ENCODE data around the gene KBTBD7.
"Not testable (repeated sequence)": the region's sequence is repeated elsewhere in the genome, so short reads cannot be mapped to it uniquely, and the experiment has no call there.

The KBTBD7 gene

DNA sequence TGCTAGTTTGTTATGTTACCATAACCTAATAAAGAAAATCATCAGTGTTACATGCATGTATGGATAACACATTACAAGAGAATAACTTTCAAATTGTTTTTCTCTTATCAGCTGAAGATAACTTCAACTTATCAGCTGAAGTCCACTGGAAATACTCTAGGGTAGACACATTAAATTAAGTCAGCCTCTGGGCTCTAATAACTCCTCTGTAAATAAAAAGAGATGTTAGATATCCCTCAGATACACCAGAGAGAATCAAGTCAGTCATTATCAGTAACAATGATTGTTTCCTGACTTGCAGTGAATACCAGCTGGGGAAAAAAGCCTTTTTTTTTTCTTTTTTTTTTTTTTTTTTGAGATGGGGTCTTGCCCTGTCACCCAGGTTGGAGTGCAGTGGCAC lies 1.6 kb upstream of the KBTBD7 start:
- no peak for DNase-seq

GRCh38 chr13:41193469-41193868 lies 900 bp downstream of the KBTBD7 start:
- no peak for DNase-seq

DNA sequence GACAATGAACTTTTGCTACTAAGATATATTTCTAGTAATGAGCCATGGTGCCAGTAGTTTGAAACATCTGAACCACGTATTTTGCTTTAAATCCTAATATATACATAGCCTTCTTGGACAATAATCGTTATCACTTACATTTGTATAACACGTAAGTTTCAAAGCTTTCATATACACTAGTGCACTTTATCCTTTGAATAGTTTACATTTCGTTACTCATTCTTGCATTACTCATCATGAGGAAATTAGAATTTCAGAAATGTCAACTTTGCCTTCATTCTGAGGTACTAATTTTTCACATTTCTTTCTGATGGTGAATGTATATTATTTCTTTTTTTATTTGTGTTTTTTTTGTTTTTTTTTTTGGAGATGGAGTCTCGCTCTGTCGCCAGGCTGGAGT lies 5.8 kb downstream of the KBTBD7 start:
- DNase-seq, result no peak

- DNase-seq, result no peak
These were observed 7.9 kb downstream of the KBTBD7 start for GRCh38 chr13:41186481-41186880.

- no peak for DNase-seq
These were observed 12.1 kb downstream of the KBTBD7 start for GRCh38 chr13:41182231-41182630.

GRCh38 chr13:41179593-41180250 lies 14.6 kb downstream of the KBTBD7 start:
- DNase-seq, result peak; percentile 49

- DNase-seq, result peak; percentile 76
These were observed 16.3 kb downstream of the KBTBD7 start for GRCh38 chr13:41178040-41178439.

DNA sequence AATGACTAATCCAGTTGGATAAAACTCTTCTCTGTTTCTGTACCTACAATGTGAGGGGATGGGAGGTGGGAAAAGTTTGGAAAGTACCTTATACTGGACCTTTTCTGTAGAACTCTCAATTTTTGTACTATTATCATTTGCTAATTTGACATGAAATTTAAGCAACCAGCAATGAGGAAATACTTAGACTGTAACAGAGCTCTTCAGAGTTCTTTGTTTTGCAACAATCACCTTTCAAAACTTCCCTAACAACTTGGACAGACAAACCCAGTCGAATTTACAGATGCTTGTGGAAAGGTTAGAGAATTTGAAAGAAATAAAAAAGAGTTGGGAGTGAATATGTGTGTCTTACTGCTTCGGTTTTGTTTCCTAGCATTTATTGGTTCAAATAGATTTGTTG lies 16.8 kb downstream of the KBTBD7 start:
- DNase-seq, result no peak

DNA sequence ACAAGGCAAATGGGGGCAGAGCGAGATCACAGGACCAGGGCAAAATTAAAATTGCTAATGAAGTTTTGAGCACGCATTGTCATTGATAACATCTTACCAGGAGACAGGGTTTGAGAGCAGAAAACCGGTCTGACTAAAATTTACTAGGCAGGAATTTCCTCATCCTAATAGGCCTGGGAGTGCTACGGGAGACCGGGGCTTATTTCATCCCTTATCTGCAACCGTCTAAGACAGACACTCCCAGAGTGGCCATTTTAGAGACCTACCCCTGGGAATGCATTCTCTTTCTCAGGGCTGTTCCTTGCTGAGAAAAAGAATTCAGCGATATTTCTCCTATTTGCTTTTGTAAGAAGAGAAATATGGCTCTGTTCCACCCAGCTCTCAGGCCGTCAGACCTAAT lies 18.8 kb downstream of the KBTBD7 start:
- DNase-seq, result not testable (repeated sequence)

- DNase-seq, result no peak
These were observed 32.2 kb downstream of the KBTBD7 start for GRCh38 chr13:41162151-41162550.

DNA sequence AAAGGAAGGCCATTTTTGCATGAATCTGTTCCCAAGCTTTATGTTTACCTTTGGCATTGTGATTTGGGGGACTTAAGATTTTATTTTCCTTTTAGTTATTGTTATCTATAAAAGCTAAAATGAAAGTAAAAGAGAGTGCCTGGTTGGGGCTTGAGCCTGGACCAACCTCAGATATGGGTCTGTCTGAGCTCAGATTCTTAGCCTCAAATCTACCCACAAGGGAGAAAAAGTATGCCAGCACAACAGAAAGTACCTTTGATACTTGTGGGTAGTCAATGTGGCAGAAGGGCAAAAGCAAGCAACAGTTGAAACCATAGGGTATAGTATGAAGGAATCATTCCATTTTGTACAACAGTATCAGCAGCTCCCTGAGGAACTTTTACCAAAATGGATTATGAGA lies 35.2 kb downstream of the KBTBD7 start:
- no peak for DNase-seq

DNA sequence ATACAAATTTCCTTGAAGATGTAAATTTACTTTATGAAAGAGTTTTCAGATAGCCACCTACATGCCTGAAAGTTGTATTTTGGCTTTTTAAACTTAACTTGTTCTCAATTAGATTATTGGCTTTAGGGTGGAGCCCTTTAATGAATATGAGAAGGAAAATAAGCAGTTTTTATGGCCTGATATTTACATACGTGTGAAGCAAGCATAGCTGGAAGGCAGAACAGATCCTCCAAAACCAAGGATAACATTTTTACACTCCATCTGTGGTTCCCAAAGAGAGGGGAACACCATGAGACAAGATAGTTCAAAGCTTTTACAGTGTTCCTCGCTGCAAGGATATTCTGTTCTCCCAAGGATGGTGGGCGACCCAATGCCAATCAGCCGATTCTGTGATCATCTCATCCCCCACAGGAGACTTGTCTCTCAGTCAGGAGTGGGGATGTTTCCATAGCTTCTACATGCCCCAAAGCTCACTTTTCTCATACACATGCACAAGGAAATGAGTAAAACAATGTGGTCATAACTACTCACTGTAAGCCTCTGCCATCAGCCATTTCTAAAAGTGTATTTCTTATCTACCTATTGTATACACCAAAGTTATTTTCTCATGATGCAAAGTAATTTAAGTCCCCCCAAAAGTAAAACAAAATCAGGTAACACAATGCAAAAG lies 37.2 kb downstream of the KBTBD7 start:
- no peak for DNase-seq

DNA sequence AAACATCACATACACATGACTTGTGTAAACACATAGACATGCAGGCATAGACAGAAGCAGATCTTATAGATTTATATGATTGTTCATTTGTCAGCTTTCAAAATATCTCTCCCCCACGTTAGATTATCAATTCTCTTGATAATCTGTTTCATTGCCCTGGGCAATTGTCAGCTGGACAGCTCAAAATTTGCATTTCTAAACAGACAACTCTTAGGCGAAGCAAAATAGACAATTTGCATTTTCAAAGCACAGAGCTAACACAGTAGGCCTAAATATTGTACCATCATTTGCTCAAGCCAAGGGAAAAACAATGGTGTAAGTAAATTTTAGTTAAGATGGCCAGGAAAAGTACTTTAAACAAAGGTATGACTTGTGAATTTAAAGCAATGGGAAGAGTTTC lies 37.7 kb downstream of the KBTBD7 start:
- no peak for DNase-seq

- DNase-seq, result no peak
These were observed 40.3 kb downstream of the KBTBD7 start for GRCh38 chr13:41154042-41154441.

DNA sequence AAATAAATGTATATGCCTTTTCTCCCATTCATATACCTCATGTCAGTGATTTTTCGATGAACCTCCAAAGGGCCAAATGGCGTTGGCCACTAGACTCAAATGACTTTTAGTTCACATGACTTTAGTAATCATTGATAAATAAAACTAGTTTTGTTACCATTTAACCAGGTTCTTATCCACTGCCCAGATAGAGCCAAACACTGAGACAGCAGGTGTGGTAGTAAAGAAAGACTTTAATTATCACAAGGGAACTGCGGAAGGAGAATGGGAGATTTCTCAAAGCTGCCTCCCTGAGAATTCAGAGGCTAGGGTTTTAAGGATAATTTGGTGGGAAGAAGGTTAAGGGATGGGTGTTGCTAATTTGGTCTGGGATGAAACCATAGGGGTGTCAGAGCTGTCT lies 42.4 kb downstream of the KBTBD7 start:
- DNase-seq, result no peak

- DNase-seq, result no peak
These were observed 44.3 kb downstream of the KBTBD7 start for GRCh38 chr13:41150058-41150457.

- no peak for DNase-seq
These were observed 45.7 kb downstream of the KBTBD7 start for GRCh38 chr13:41148419-41149283.

GRCh38 chr13:41145136-41145908 lies 49.0 kb downstream of the KBTBD7 start:
- no peak for DNase-seq

DNA sequence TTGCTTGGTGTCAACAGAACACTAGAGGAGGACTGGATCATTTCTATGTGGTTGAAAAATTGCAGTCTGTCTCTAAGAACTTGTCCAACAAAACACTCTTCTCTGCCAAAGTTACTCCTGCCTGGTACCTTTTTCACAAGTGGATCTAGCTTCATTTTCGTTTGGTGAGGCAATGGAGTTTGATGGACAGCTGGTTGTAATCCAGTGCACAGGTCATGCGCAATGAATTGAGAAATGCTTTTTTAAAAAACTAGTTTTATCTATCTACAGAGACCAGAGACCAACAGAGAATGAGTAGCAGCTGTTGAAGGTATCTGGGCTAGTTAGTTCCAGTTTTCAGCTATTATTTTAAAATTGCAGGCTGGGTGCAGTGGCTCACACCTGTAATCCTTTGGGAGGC lies 49.8 kb downstream of the KBTBD7 start:
- DNase-seq, result no peak
